HCT116 (cell line): ENCODE measurements around the gene DDX3X. TPM values are rescaled to one million over a fixed set of nuclear protein-coding genes. Genes with fewer than 3 reads are reported as not detected.
"Not testable (repeated sequence)": the region's sequence is repeated elsewhere in the genome, so short reads cannot be mapped to it uniquely, and the experiment has no call there.

Experiments used
- ATAC-seq: fragments of 200-7000 bp; cut with Tn5 transposase; 2 replicates; pipeline ENCODE4 v1.9.1; 2020; ENCODE audit warnings: mild to moderate bottlenecking, moderate library complexity
- BruUV-seq: library from RNA; stranded (reverse); fragments of 400-500 nt; replicated peaks from 2 replicates; lab custom pipeline; 2021; lab: Mats Ljungman, UMichigan
- CTCF ChIA-PET: fragments of 300-600 bp; sonication (Branson Sonifier 250); formaldehyde crosslinking; loops from one replicate; lab custom pipeline; 2021; ENCODE audit warnings: antibody characterized with exemption; lab: Charles Lee
- POLR2A ChIA-PET: fragments of 300-600, 350-600 bp; sonication (Branson Sonifier 250); formaldehyde crosslinking; loops from one replicate; lab custom pipeline; 2021; ENCODE audit warnings: antibody characterized with exemption; lab: Charles Lee
- RAD21 ChIA-PET, 2 experiments: fragments of 300-600 bp; sonication (Branson Sonifier 250); formaldehyde crosslinking; loops; one replicate each; lab custom pipeline; 2023; ENCODE audit warnings: low total read pairs in 2 of 2; ENCODE audit not compliant: uncharacterized antibody in 2 of 2, unreplicated experiment in 2 of 2, low non-redundant PET in 1 of 2; lab: Charles Lee
- DNase-seq: peaks from one replicate; pipeline ENCODE4 v3.0.0-alpha.2; 2010; ENCODE audit warnings: low read depth, low spot score
- H2AFZ ChIP-seq: fragments of 200-600 bp; shearing (Covaris generic), sonication (generic); 2 replicates; pipeline ENCODE4 v1.6.1; 2017; ENCODE audit warnings: low read depth, mixed run types, mixed read lengths, antibody characterized with exemption, low read length; ENCODE audit not compliant: poor library complexity, severe bottlenecking
- H3K27ac ChIP-seq: 2 replicates; pipeline ENCODE4 v1.5.1; 2012; ENCODE audit warnings: low read depth, low read length
- H3K27me3 ChIP-seq: fragments of 200-600 bp; sonication (generic); 2 replicates; pipeline ENCODE4 v1.6.1; 2016; ENCODE audit warnings: mixed run types, low read length, mixed read lengths; ENCODE audit not compliant: insufficient read depth
- H3K36me3 ChIP-seq, 2 experiments: fragments of 200-500 bp in 1 of 2; fragments of 200-600 bp in 1 of 2; sonication (Bioruptor generic) in 1 of 2; sonication (generic) in 1 of 2; 2 replicates each; pipeline versions ENCODE4 v1.5.1 to v1.6.1; 2014 to 2016; ENCODE audit warnings: low read length in 2 of 2, inconsistent platforms in 1 of 2, mixed read lengths in 1 of 2, mixed run types in 1 of 2; ENCODE audit not compliant: insufficient read depth in 2 of 2, control insufficient read depth in 1 of 2
- H3K4me1 ChIP-seq, 2 experiments: fragments of 200-600 bp in 1 of 2; sonication (generic) in 1 of 2; 2 replicates each; pipeline versions ENCODE4 v1.5.1 to v1.6.1; 2012 to 2017; ENCODE audit warnings: low read length in 2 of 2, inconsistent platforms in 1 of 2, mild to moderate bottlenecking in 1 of 2, mixed read lengths in 1 of 2, mixed run types in 1 of 2, moderate library complexity in 1 of 2; ENCODE audit not compliant: insufficient read depth in 2 of 2, control insufficient read depth in 1 of 2
- H3K4me2 ChIP-seq: fragments of 200-600 bp; sonication (generic); 2 replicates; pipeline ENCODE4 v1.6.1; 2017; ENCODE audit warnings: mixed run types, low read length, mixed read lengths
- H3K4me3 ChIP-seq, 2 experiments: fragments of 200-600 bp in 1 of 2; sonication (generic) in 1 of 2; replicated peaks in 1 of 2; 2 replicates each; pipeline ENCODE4 v1.5.1; 2011 to 2016; ENCODE audit warnings: low read length in 2 of 2, control low read depth in 1 of 2, low read depth in 1 of 2, mild to moderate bottlenecking in 1 of 2, mixed read lengths in 1 of 2, mixed run types in 1 of 2
- H3K79me2 ChIP-seq: fragments of 200-600 bp; sonication (generic); 2 replicates; pipeline ENCODE4 v1.6.1; 2017; ENCODE audit warnings: mild to moderate bottlenecking, mixed run types, low read length, moderate library complexity, mixed read lengths; ENCODE audit not compliant: insufficient read depth
- H3K9ac ChIP-seq: fragments of 200-600 bp; sonication (generic); 2 replicates; pipeline ENCODE4 v1.6.1; 2016; ENCODE audit warnings: low read length, mixed read lengths
- H3K9me2 ChIP-seq: fragments of 200-600 bp; sonication (generic), shearing (Covaris generic); 2 replicates; pipeline ENCODE4 v1.6.1; 2017; ENCODE audit warnings: mixed run types, mild to moderate bottlenecking, moderate library complexity; ENCODE audit not compliant: insufficient read depth
- H3K9me3 ChIP-seq, 2 experiments: fragments of 200-500 bp in 1 of 2; fragments of 200-600 bp in 1 of 2; sonication (Bioruptor generic) in 1 of 2; sonication (generic) in 1 of 2; 2 replicates each; pipeline ENCODE4 v1.6.1; 2014 to 2017; ENCODE audit warnings: low read length in 2 of 2, mixed read lengths in 2 of 2, inconsistent platforms in 1 of 2, low read depth in 1 of 2, mild to moderate bottlenecking in 1 of 2, mixed run types in 1 of 2, moderate library complexity in 1 of 2; ENCODE audit not compliant: control insufficient read depth in 1 of 2, insufficient read depth in 1 of 2
- H4K20me1 ChIP-seq: fragments of 200-600 bp; sonication (generic), shearing (Covaris generic); 2 replicates; pipeline ENCODE4 v1.6.1; 2017; ENCODE audit warnings: mixed run types, mild to moderate bottlenecking, moderate library complexity; ENCODE audit not compliant: insufficient read depth
- ATF3 ChIP-seq: IDR thresholded peaks from 2 replicates; pipeline ENCODE4 v1.6.1; 2012
- CBX3 ChIP-seq: IDR thresholded peaks from 2 replicates; pipeline ENCODE4 v1.6.1; 2012; ENCODE audit warnings: low read depth
- CTCF ChIP-seq, 3 experiments: fragments of 200-600 bp in 1 of 3; sonication (generic) in 1 of 3; IDR thresholded peaks in 2 of 3; conservative IDR thresholded peaks in 1 of 3; 2 replicates each; pipeline ENCODE4 v1.5.1; 2012 to 2017; ENCODE audit warnings: low read depth in 2 of 3, low read length in 2 of 3, antibody characterized with exemption in 1 of 3, borderline replicate concordance in 1 of 3, control low read depth in 1 of 3, mild to moderate bottlenecking in 1 of 3, mixed read lengths in 1 of 3, mixed run types in 1 of 3, moderate library complexity in 1 of 3; ENCODE audit not compliant: insufficient read depth in 1 of 3
- EGR1 ChIP-seq: IDR thresholded peaks from 2 replicates; pipeline ENCODE4 v1.6.1; 2012; ENCODE audit warnings: low read depth
- EZH2 ChIP-seq: fragments of 200-600 bp; sonication (generic); IDR thresholded peaks from 2 replicates; pipeline ENCODE4 v1.6.1; 2017; ENCODE audit warnings: antibody characterized with exemption, mixed run types
- EZH2phosphoT487 ChIP-seq: fragments of 200-600 bp; IDR thresholded peaks from 2 replicates; pipeline ENCODE4 v1.6.1; 2018; ENCODE audit warnings: antibody characterized with exemption, borderline replicate concordance
- FOSL1 ChIP-seq: IDR thresholded peaks from 2 replicates; pipeline ENCODE4 v1.6.1; 2012; ENCODE audit warnings: low read depth
- JUND ChIP-seq: IDR thresholded peaks from 2 replicates; pipeline ENCODE4 v1.6.1; 2012
- POLR2A ChIP-seq: IDR thresholded peaks from 2 replicates; pipeline ENCODE4 v1.7.0; 2011; ENCODE audit warnings: borderline replicate concordance; ENCODE audit not compliant: insufficient read depth, insufficient read length; ENCODE audit errors: extremely low read depth
- RAD21 ChIP-seq: IDR thresholded peaks from 2 replicates; pipeline ENCODE4 v1.6.1; 2012; ENCODE audit warnings: low read depth, mild to moderate bottlenecking
- REST ChIP-seq: IDR thresholded peaks from 2 replicates; pipeline ENCODE4 v1.6.1; 2012; ENCODE audit warnings: low read depth
- SIN3A ChIP-seq: IDR thresholded peaks from 2 replicates; pipeline ENCODE4 v1.6.1; 2012; ENCODE audit warnings: low read depth
- SP1 ChIP-seq: IDR thresholded peaks from 2 replicates; pipeline ENCODE4 v1.6.1; 2012; ENCODE audit warnings: low read depth
- SRF ChIP-seq: IDR thresholded peaks from 2 replicates; pipeline ENCODE4 v1.6.1; 2012; ENCODE audit warnings: low read depth
- TCF7L2 ChIP-seq: IDR thresholded peaks from 2 replicates; pipeline ENCODE4 v1.7.0; 2011; ENCODE audit warnings: borderline replicate concordance, inconsistent platforms; ENCODE audit not compliant: insufficient read depth, insufficient read length; ENCODE audit errors: extremely low read depth
- YY1 ChIP-seq: IDR thresholded peaks from 2 replicates; pipeline ENCODE4 v1.6.1; 2011; ENCODE audit warnings: low read length, low read depth, moderate library complexity, mild to moderate bottlenecking; ENCODE audit not compliant: insufficient replicate concordance; ENCODE audit errors: extremely low read depth
- ZFX ChIP-seq: fragments of 450-650 bp; IDR thresholded peaks from 2 replicates; pipeline ENCODE4 v1.6.1; 2017
- ZNF274 ChIP-seq: fragments of 200-500 bp; sonication (Bioruptor generic); IDR thresholded peaks from 2 replicates; pipeline ENCODE4 v1.6.1; 2014; ENCODE audit warnings: mild to moderate bottlenecking, low read depth, low read length, inconsistent platforms
- intact Hi-C: fragments of 100-400 bp; cut with micrococcal nuclease; formaldehyde crosslinking; loops from 2 replicates; pipeline ENCODE4 v1.10.0; 2022
- total RNA-seq: library from RNA; stranded (reverse); gene quantifications from one replicate; pipeline ENCODE4 v1.2.1, GENCODE V29; 2021; ENCODE audit not compliant: unreplicated experiment

DDX3X gene
- total RNA-seq, 1 experiment from 2014 or later = 253 TPM

- POLR2A ChIA-PET, H3K36me3 ChIP-seq, intact Hi-C loops, H3K79me2 ChIP-seq, H3K9me3 ChIP-seq, H3K4me3 ChIP-seq, CTCF ChIA-PET, H3K27me3 ChIP-seq, DNase-seq, H3K4me2 ChIP-seq, BruUV-seq, H3K27ac ChIP-seq, H4K20me1 ChIP-seq, H3K9ac ChIP-seq, ATAC-seq, H3K4me1 ChIP-seq, H2AFZ ChIP-seq, H3K9me2 ChIP-seq, RAD21 ChIA-PET: not testable (repeated sequence)
These were observed 56.6 kb downstream of the DDX3X start for GRCh38 chrX:41390576-41390975.

- Histone ChIP-seq H2AFZ (no peak overlapping the region), H3K9ac (no peak overlapping the region), H3K79me2 (no peaks in the 10 kb centered on the region), H3K4me1 (no peaks in the 10 kb centered on the region; a peak in 1 of 4 replicates), H3K27ac (no peak overlapping the region), H4K20me1 (no peaks in the 10 kb centered on the region), H3K4me3 (no peak overlapping the region), H3K27me3 (no peaks in the 10 kb centered on the region), H3K9me3 (no peaks in the 10 kb centered on the region), H3K36me3 (no peaks in the 10 kb centered on the region), H3K9me2 (no peaks in the 10 kb centered on the region), H3K4me2 (no peak overlapping the region)
- no peak for ATAC-seq
- no TSS peak for BruUV-seq
- RAD21 ChIA-PET = interaction anchor here in 1 of 2 experiments (0.5 kb wide), 1 partner anchor 9 kb away, joined by 4 read pairs; no protein-coding TSS in a partner anchor
- no peak for DNase-seq
- POLR2A ChIA-PET = no interaction called here
- CTCF ChIA-PET = no interaction called here
- intact Hi-C loops = no loop called here
- TF ChIP-seq EZH2 (no peak), REST (no peak), SRF (no peak), ZNF274 (no peak), POLR2A (no peak), YY1 (no peak), EGR1 (no peak), CBX3 (no peak), TCF7L2 (no peak), SP1 (no peak), SIN3A (no peak), ZFX (no peak), CTCF (IDR thresholded peaks at IDR 0.05 in 2 of 3, conservative IDR thresholded peaks at IDR 0.05 in 1 of 3; ENCODE audit: borderline replicate concordance in 1 of 3, insufficient read depth in 1 of 3, low read depth in 2 of 3, low read length in 2 of 3) (no peak), FOSL1 (no peak), RAD21 (no peak), JUND (no peak), EZH2phosphoT487 (no peak), ATF3 (no peak)
These were observed 57.6 kb downstream of the DDX3X start for GRCh38 chrX:41391606-41392005.
